ENCODE results near the gene SSR1.
"Not testable (repeated sequence)": the region's sequence is repeated elsewhere in the genome, so short reads cannot be mapped to it uniquely, and the experiment has no call there.

DNA sequence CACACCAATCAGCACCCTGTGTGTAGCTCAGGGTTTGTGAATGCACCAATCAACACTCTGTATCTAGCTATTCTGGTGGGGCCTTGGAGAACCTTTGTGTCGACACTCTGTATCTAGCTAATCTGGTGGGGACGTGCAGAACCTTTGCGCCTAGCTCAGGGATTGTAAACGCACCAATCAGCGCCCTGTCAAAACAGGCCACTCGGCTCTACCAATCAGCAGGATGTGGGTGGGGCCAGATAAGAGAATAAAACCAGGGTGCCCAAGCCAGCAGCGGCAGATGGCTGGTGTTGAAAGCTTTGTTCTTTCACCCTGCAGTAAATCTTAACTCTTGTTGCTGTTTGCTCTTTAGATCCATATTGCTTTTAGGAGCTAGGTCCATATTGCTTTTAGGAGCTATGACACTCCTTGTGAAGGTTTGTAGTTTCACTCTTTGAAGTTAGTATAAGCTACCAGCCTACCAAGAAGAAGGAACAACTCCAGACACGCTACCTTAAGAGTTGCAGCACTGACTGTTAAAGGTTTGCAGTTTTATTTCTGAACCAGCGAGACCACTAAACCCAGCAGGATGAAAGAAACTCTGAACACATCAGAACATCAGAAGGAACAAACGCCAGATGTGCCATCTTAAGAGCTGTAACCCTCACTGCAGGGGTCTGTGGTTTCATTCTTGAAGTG lies 31.9 kb upstream of the SSR1 start:
- not testable (repeated sequence) for TF ChIP-seq CTCF, POLR2A (IDR thresholded peaks at IDR 0.05)

All from thyroid gland (tissue), 4 donors.